Nephron progenitor cell (in vitro differentiated cells): ENCODE data around the gene VMP1.

Experiments
- DNase-seq: peaks from one replicate; pipeline ENCODE4 v3.0.0; 2021
- H3K27ac Mint-ChIP-seq: 2 replicates; pipeline ENCODE4 v1.8.0; 2021; ENCODE audit warnings: mild to moderate bottlenecking, moderate library complexity, mixed read lengths
- H3K27me3 Mint-ChIP-seq: 2 replicates; pipeline ENCODE4 v1.8.0; 2021; ENCODE audit warnings: mild to moderate bottlenecking, low read depth, mixed read lengths; ENCODE audit not compliant: poor library complexity
- H3K36me3 Mint-ChIP-seq: 2 replicates; pipeline ENCODE4 v1.8.0; 2021; ENCODE audit warnings: low read depth, mixed read lengths
- H3K4me1 Mint-ChIP-seq: 2 replicates; pipeline ENCODE4 v1.8.0; 2021; ENCODE audit warnings: mixed read lengths
- H3K4me3 Mint-ChIP-seq: 2 replicates; pipeline ENCODE4 v1.8.0; 2021; ENCODE audit warnings: mild to moderate bottlenecking, moderate library complexity, mixed read lengths
- H3K9me3 Mint-ChIP-seq: 2 replicates; pipeline ENCODE4 v1.8.0; 2021; ENCODE audit warnings: mild to moderate bottlenecking, moderate library complexity, mixed read lengths
- TF ChIP-seq, protein P1 (sequence below): fragments of 200-600 bp; sonication (generic); IDR thresholded peaks from 2 replicates; pipeline ENCODE4 v1.5.0; 2021; ENCODE audit warnings: antibody characterized with exemption

VMP1 gene

DNA sequence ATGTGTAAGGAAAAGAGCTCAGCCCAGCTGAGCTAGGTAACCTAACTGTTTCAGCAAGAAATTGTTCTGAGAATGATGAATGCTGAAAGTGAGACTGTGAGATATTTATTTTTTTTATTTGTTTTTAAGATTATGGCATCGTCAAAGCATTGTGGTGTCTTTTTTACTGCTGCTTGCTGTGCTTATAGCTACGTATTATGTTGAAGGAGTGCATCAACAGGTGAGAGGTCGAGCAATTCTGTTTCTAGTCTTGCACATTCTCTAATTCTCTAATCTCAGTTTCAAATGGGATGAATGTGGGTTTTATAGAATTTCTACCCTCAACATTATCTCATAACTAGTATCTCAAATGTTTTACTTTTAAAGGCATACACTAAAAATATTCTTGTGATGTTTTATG lies 29.9 kb downstream of the VMP1 start:
- TF ChIP-seq, protein P1, sequence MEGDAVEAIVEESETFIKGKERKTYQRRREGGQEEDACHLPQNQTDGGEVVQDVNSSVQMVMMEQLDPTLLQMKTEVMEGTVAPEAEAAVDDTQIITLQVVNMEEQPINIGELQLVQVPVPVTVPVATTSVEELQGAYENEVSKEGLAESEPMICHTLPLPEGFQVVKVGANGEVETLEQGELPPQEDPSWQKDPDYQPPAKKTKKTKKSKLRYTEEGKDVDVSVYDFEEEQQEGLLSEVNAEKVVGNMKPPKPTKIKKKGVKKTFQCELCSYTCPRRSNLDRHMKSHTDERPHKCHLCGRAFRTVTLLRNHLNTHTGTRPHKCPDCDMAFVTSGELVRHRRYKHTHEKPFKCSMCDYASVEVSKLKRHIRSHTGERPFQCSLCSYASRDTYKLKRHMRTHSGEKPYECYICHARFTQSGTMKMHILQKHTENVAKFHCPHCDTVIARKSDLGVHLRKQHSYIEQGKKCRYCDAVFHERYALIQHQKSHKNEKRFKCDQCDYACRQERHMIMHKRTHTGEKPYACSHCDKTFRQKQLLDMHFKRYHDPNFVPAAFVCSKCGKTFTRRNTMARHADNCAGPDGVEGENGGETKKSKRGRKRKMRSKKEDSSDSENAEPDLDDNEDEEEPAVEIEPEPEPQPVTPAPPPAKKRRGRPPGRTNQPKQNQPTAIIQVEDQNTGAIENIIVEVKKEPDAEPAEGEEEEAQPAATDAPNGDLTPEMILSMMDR, result no peak
- no peak for DNase-seq
- H3K36me3 Mint-ChIP-seq, result peaks cover 25% of the 10 kb centered on the region
- no peak overlapping the region for H3K4me3 Mint-ChIP-seq
- no peaks in the 10 kb centered on the region for H3K9me3 Mint-ChIP-seq
- H3K27me3 Mint-ChIP-seq, result no peaks in the 10 kb centered on the region
- no peaks in the 10 kb centered on the region for H3K4me1 Mint-ChIP-seq
- peak overlapping the region; percentile 17 for H3K27ac Mint-ChIP-seq

DNA sequence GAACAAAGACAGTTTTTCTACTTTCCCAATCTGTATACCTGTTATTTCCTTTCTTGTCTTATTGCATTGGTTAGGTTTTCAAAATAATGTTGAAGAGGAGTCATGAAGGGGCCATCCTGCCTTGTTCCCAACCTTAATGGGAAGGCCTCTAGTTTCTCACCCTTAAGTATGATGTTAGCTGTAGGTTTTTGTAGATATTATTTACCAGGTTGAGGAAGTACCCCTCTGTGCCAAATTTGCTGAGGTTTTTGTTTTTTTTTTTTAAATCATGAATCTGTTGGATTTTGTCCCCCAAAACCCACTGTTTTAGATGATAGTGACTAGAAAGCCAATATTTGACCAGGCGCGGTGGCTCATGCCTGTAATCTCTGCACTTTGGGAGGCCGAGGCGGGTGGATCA lies 36.4 kb downstream of the VMP1 start:
- Mint-ChIP-seq H3K27me3 (no peaks in the 10 kb centered on the region), H3K9me3 (peaks cover 14% of the 10 kb centered on the region), H3K4me3 (no peak overlapping the region), H3K36me3 (peaks cover 45% of the 10 kb centered on the region), H3K4me1 (no peaks in the 10 kb centered on the region), H3K27ac (no peak overlapping the region)
- no peak for DNase-seq
- TF ChIP-seq, protein P1, result no peak

DNA sequence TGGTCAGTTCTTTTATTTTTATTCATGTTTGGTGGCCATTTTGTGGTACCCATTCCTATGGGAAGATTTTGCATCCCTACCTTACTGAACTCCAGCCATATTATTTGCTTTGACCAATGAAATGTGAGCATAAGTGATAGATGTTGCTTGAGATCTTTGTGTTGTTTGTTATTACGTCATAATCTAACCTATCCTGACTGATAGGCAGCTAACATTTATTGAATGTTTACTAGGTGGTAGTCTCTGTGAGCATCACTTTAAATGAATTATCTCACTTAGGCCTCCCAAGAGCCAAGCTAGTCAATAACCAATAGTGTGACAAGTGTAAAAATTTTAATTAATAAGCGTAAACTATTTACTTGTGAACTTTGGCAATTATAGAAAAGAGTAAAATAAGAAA lies 37.6 kb downstream of the VMP1 start:
- Mint-ChIP-seq H3K36me3 (peaks cover 45% of the 10 kb centered on the region), H3K27ac (no peak overlapping the region), H3K27me3 (no peaks in the 10 kb centered on the region), H3K4me1 (no peaks in the 10 kb centered on the region), H3K9me3 (peaks cover 14% of the 10 kb centered on the region), H3K4me3 (no peak overlapping the region)
- no peak for DNase-seq
- TF ChIP-seq, protein P1, result no peak

DNA sequence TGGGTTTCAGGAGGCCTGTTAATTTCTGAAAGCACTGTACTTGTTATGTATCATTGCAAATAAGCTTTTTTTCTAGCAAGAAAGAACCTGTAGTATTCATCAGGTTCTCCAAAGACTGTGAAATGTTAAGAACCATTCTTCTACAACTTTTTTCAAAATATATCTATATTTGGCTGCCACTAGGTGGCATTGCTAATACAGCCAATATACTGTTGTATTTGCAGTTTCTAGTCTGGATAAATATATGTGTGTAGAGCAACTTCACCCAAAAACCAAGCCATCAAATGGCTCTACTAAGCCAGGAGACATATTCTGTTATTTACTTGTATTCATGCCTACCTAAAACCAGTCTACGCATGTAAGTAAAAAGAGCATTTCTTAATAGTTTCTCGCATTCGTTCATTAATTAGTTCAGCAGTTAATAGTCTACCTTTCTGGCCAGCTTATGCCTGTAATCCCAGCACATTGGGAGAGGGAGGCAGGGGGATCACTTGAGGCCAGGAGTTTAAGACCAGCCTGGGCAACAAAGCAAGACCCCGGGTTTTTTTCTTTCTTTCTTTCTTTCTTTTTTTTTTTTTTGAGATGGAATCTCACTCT lies 39.5 kb downstream of the VMP1 start:
- Mint-ChIP-seq H3K4me1 (no peaks in the 10 kb centered on the region), H3K27me3 (no peaks in the 10 kb centered on the region), H3K27ac (no peak overlapping the region), H3K9me3 (peaks cover 14% of the 10 kb centered on the region), H3K36me3 (peaks cover 35% of the 10 kb centered on the region), H3K4me3 (no peak overlapping the region)
- TF ChIP-seq, protein P1, result peak; percentile 51
- DNase-seq, result no peak

DNA sequence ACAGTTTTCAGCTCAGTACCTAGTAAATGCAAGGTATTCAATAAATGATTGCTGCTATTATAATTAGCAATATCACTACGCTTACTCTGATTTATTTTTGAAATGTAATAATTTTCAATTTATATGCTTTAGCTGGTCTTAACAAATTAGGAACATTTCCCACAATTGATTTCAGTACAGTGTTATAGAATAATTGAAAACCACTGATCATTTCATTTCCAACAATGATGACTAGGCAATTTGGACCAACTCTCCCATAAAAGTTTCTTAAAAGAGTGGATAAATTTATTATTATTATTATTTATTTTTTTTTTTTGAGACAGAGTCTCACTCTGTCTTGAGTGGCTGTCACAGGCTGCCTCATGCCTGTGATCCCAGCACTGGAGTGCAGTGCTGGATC lies 41.1 kb downstream of the VMP1 start:
- no peak overlapping the region for H3K27ac Mint-ChIP-seq
- H3K9me3 Mint-ChIP-seq, result peaks cover 4% of the 10 kb centered on the region
- H3K4me3 Mint-ChIP-seq, result no peak overlapping the region
- TF ChIP-seq, protein P1, result no peak
- H3K27me3 Mint-ChIP-seq, result no peaks in the 10 kb centered on the region
- peaks cover 19% of the 10 kb centered on the region for H3K36me3 Mint-ChIP-seq
- peaks cover 4% of the 10 kb centered on the region for H3K4me1 Mint-ChIP-seq
- no peak for DNase-seq

DNA sequence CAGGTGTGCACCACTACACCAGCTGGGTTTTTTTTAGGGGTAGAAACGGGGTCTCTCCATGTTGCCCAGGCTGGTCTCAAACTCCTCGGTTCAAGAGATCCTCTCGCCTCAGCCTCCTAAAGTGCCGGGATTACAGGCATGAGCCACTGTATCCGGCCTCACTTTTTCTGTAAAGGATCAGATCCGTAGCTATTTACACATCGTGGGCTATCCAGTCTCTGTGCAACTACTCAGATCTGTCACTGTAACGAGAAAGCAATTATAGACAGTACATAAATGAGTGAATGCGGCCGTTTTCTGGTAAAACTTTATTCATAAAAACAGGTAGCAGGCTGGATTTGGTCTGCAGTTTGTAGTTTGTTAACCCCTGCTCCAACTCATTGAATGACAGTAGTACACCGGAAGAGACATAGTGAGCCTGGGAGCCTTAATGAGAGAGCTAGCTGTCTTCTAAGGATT lies 44.5 kb downstream of the VMP1 start:
- H3K27me3 Mint-ChIP-seq, result no peaks in the 10 kb centered on the region
- H3K4me3 Mint-ChIP-seq, result no peak overlapping the region
- peak overlapping the region; percentile 39 for H3K27ac Mint-ChIP-seq
- TF ChIP-seq, protein P1, result no peak
- H3K9me3 Mint-ChIP-seq, result no peaks in the 10 kb centered on the region
- H3K36me3 Mint-ChIP-seq, result no peaks in the 10 kb centered on the region
- no peak for DNase-seq
- H3K4me1 Mint-ChIP-seq, result peaks cover 19% of the 10 kb centered on the region
